ENCODE data around the gene KLK15.

DNA sequence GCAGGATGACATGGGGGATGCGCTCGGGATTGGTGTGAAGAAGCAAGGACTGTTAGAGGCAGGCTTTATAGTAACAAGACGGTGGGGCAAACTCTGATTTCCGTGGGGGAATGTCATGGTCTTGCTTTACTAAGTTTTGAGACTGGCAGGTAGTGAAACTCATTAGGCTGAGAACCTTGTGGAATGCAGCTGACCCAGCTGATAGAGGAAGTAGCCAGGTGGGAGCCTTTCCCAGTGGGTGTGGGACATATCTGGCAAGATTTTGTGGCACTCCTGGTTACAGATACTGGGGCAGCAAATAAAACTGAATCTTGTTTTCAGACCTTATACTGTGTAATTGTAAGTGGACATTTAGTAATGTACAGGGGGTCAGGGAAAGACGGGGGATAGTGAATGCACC lies 46.9 kb upstream of the KLK15 start:
- TF ChIP-seq, protein P1, sequence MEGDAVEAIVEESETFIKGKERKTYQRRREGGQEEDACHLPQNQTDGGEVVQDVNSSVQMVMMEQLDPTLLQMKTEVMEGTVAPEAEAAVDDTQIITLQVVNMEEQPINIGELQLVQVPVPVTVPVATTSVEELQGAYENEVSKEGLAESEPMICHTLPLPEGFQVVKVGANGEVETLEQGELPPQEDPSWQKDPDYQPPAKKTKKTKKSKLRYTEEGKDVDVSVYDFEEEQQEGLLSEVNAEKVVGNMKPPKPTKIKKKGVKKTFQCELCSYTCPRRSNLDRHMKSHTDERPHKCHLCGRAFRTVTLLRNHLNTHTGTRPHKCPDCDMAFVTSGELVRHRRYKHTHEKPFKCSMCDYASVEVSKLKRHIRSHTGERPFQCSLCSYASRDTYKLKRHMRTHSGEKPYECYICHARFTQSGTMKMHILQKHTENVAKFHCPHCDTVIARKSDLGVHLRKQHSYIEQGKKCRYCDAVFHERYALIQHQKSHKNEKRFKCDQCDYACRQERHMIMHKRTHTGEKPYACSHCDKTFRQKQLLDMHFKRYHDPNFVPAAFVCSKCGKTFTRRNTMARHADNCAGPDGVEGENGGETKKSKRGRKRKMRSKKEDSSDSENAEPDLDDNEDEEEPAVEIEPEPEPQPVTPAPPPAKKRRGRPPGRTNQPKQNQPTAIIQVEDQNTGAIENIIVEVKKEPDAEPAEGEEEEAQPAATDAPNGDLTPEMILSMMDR (IDR thresholded peaks at IDR 0.05; ENCODE audit: insufficient read depth, low read depth, low read length), result no peak
- TF ChIP-seq EZH2 (IDR thresholded peaks at IDR 0.05; ENCODE audit: insufficient read depth, low read length), result no peak

Measured in astrocyte (in vitro differentiated cells and primary cell).